GM23338 (cell line): Measurements from ENCODE around the gene GPATCH1. TPM values are rescaled to one million over a fixed set of nuclear protein-coding genes. Genes with fewer than 3 reads are reported as not detected.
"Not testable (repeated sequence)": the region's sequence is repeated elsewhere in the genome, so short reads cannot be mapped to it uniquely, and the experiment has no call there.

Experiments
- ATAC-seq: fragments of 200-7000 bp; cut with Tn5 transposase; 3 replicates; pipeline ENCODE4 v1.9.1; 2020
- DNase-seq: peaks from one replicate; pipeline ENCODE4 v3.0.0-alpha.2; 2015; ENCODE audit warnings: low spot score
- H2AFZ ChIP-seq: fragments of 200-600 bp; sonication (generic); 2 replicates; pipeline ENCODE4 v1.8.0; 2016; ENCODE audit warnings: antibody characterized with exemption, mild to moderate bottlenecking, moderate library complexity
- H3F3A ChIP-seq: fragments of 200-600 bp; sonication (generic); replicated peaks from 2 replicates; pipeline ENCODE4 v1.8.0; 2017; ENCODE audit warnings: antibody characterized with exemption, mixed run types, low read depth
- H3K27ac ChIP-seq: fragments of 200-600 bp; sonication (generic); 2 replicates; pipeline ENCODE4 v1.6.1; 2016; ENCODE audit warnings: low read depth
- H3K27me3 ChIP-seq: fragments of 200-600 bp; sonication (generic); 2 replicates; pipeline ENCODE4 v1.8.0; 2016; ENCODE audit warnings: mild to moderate bottlenecking, mixed run types, moderate library complexity; ENCODE audit not compliant: insufficient read depth
- H3K36me3 ChIP-seq: fragments of 200-600 bp; sonication (generic); 2 replicates; pipeline ENCODE4 v1.8.0; 2016; ENCODE audit warnings: mild to moderate bottlenecking; ENCODE audit not compliant: insufficient read depth
- H3K4me1 ChIP-seq: fragments of 200-600 bp; sonication (generic); 2 replicates; pipeline ENCODE4 v1.8.0; 2016; ENCODE audit warnings: mild to moderate bottlenecking, moderate library complexity; ENCODE audit not compliant: insufficient read depth
- H3K4me2 ChIP-seq: fragments of 200-600 bp; sonication (generic); 2 replicates; pipeline ENCODE4 v1.7.1; 2017; ENCODE audit warnings: mixed run types
- H3K4me3 ChIP-seq: fragments of 200-600 bp; sonication (generic); 2 replicates; pipeline ENCODE4 v1.6.1; 2016; ENCODE audit warnings: mixed run types
- H3K79me2 ChIP-seq: fragments of 200-600 bp; sonication (generic); replicated peaks from 2 replicates; pipeline ENCODE4 v1.8.0; 2017; ENCODE audit warnings: mild to moderate bottlenecking; ENCODE audit not compliant: insufficient read depth
- H3K9me2 ChIP-seq: fragments of 200-600 bp; sonication (generic); 2 replicates; pipeline ENCODE4 v1.8.0; 2017; ENCODE audit not compliant: insufficient read depth
- H4K20me1 ChIP-seq: fragments of 200-600 bp; sonication (generic); replicated peaks from 2 replicates; pipeline ENCODE4 v1.8.0; 2017; ENCODE audit warnings: mild to moderate bottlenecking; ENCODE audit not compliant: insufficient read depth
- H3K27ac Mint-ChIP-seq: 2 replicates; pipeline ENCODE4 v1.8.0; 2020; ENCODE audit warnings: inconsistent platforms, mild to moderate bottlenecking, moderate library complexity, mixed read lengths
- H3K27me3 Mint-ChIP-seq: 3 replicates; pipeline ENCODE4 v1.8.0; 2022; ENCODE audit warnings: low read depth, mild to moderate bottlenecking, moderate library complexity, mixed read lengths, inconsistent platforms; ENCODE audit not compliant: insufficient read depth, poor library complexity
- H3K36me3 Mint-ChIP-seq: 3 replicates; pipeline ENCODE4 v1.8.0; 2021; ENCODE audit warnings: low read depth, mild to moderate bottlenecking, inconsistent platforms, moderate library complexity, mixed read lengths
- H3K4me1 Mint-ChIP-seq: 3 replicates; pipeline ENCODE4 v1.8.0; 2020; ENCODE audit warnings: mild to moderate bottlenecking, inconsistent platforms, mixed read lengths
- H3K4me3 Mint-ChIP-seq: 3 replicates; pipeline ENCODE4 v1.8.0; 2021; ENCODE audit warnings: moderate library complexity, mild to moderate bottlenecking, inconsistent platforms, mixed read lengths
- H3K9me3 Mint-ChIP-seq: 3 replicates; pipeline ENCODE4 v1.8.0; 2020; ENCODE audit warnings: moderate library complexity, mild to moderate bottlenecking, inconsistent platforms, mixed read lengths
- CTCF ChIP-seq, 2 experiments: fragments of 200-600 bp in 1 of 2; sonication (generic) in 1 of 2; conservative IDR thresholded peaks; 2 replicates each; pipeline versions ENCODE4 v1.5.1 to v1.6.1; 2016 to 2017; ENCODE audit warnings: antibody characterized with exemption in 2 of 2, low read depth in 2 of 2, mild to moderate bottlenecking in 2 of 2, moderate library complexity in 1 of 2
- ETS1 ChIP-seq: IDR thresholded peaks from 2 replicates; pipeline ENCODE4 v1.6.1; 2016; ENCODE audit warnings: antibody characterized with exemption
- EZH2phosphoT487 ChIP-seq: fragments of 200-600 bp; sonication (generic); IDR thresholded peaks from one replicate; pipeline ENCODE4 v1.8.1; 2018; ENCODE audit warnings: antibody characterized with exemption; ENCODE audit not compliant: unreplicated experiment
- JUNB ChIP-seq: IDR thresholded peaks from one replicate; pipeline ENCODE4 v1.6.1; 2016; ENCODE audit warnings: antibody characterized with exemption; ENCODE audit not compliant: unreplicated experiment
- NANOG ChIP-seq: IDR thresholded peaks from 2 replicates; pipeline ENCODE4 v1.6.1; 2016; ENCODE audit warnings: antibody characterized with exemption, borderline replicate concordance
- POLR2AphosphoS5 ChIP-seq: IDR thresholded peaks from 2 replicates; pipeline ENCODE4 v1.6.1; 2016; ENCODE audit warnings: antibody characterized with exemption, low read depth
- STAT1 ChIP-seq: IDR thresholded peaks from one replicate; pipeline ENCODE4 v1.6.1; 2016; ENCODE audit warnings: antibody characterized with exemption; ENCODE audit not compliant: unreplicated experiment
- ZNF114 ChIP-seq: fragments of 250-450 bp; sonication (Bioruptor Pico); IDR thresholded peaks from 2 replicates; pipeline ENCODE4 v1.5.0; 2020; ENCODE audit warnings: mild to moderate bottlenecking, moderate library complexity
- ZNF331 ChIP-seq: fragments of 250-450 bp; sonication (Bioruptor Pico); IDR thresholded peaks from 2 replicates; pipeline ENCODE4 v1.5.0; 2020; ENCODE audit warnings: low read depth, mild to moderate bottlenecking, moderate library complexity
- polyA plus RNA-seq: library from polyadenylated mRNA; unstranded; fragments of >200 nt; fragmentation: Nextera tagmentation; extraction: Ambion mirVana; gene quantifications from 2 replicates; pipeline ENCODE4 v1.2.1, GENCODE V29; 2016
- total RNA-seq: library from RNA; depleted of rRNA; stranded (reverse); fragments of >200 nt; shearing (Covaris generic); gene quantifications from 2 replicates; pipeline ENCODE4 v1.2.3, GENCODE V29; 2014

GPATCH1 gene
- total and polyA plus RNA-seq, 2 experiments from 2014 or later, result 12.0 to 13.6 TPM

- no peak overlapping the region for H3K4me2 ChIP-seq
- H2AFZ ChIP-seq, result no peak overlapping the region
- ATAC-seq (no peak), DNase-seq (no peak)
- H3K27me3 ChIP-seq, result no peaks in the 10 kb centered on the region
- no peaks in the 10 kb centered on the region for H3K79me2 ChIP-seq
- H3K9me2 ChIP-seq, result no peaks in the 10 kb centered on the region
- Mint-ChIP-seq H3K4me1 (no peaks in the 10 kb centered on the region), H3K27ac (no peak overlapping the region), H3K9me3 (no peaks in the 10 kb centered on the region), H3K27me3 (peaks cover 4% of the 10 kb centered on the region), H3K36me3 (peaks cover 34% of the 10 kb centered on the region), H3K4me3 (no peak overlapping the region)
- peaks cover 3% of the 10 kb centered on the region; the same call in 1 of the 2 replicates for H3K36me3 ChIP-seq
- H3K27ac ChIP-seq, result no peak overlapping the region
- H3F3A ChIP-seq, result no peaks in the 10 kb centered on the region; the same call in 1 of the 2 replicates
- H4K20me1 ChIP-seq, result no peaks in the 10 kb centered on the region
- H3K4me1 ChIP-seq, result no peaks in the 10 kb centered on the region
- TF ChIP-seq ZNF331 (CRISPR knock-in tag) (no peak), ZNF114 (no peak), POLR2AphosphoS5 (no peak), STAT1 (no peak), NANOG (no peak), CTCF (conservative IDR thresholded peaks at IDR 0.05; ENCODE audit: low read depth in 2 of 2) (no peak), EZH2phosphoT487 (no peak), ETS1 (no peak), JUNB (no peak)
- H3K4me3 ChIP-seq, result no peak overlapping the region
Observed at GRCh38 chr19:33124207-33125098, 43.5 kb downstream of the GPATCH1 start.

GRCh38 chr19:33125929-33126388 is 45.0 kb downstream of the GPATCH1 start:
- Mint-ChIP-seq H3K4me1 (no peaks in the 10 kb centered on the region), H3K36me3 (peaks cover 39% of the 10 kb centered on the region), H3K4me3 (no peak overlapping the region), H3K27ac (no peak overlapping the region), H3K9me3 (no peaks in the 10 kb centered on the region; the same call in 2 of the 3 replicates), H3K27me3 (peaks cover 6% of the 10 kb centered on the region)
- no peaks in the 10 kb centered on the region for H3K4me1 ChIP-seq
- peaks cover 3% of the 10 kb centered on the region; the same call in 1 of the 2 replicates for H3K36me3 ChIP-seq
- H3K9me2 ChIP-seq, result no peaks in the 10 kb centered on the region
- no peaks in the 10 kb centered on the region for H4K20me1 ChIP-seq
- no peak overlapping the region for H3K4me3 ChIP-seq
- DNase-seq (peak; percentile 82), ATAC-seq (peak; percentile 90)
- H3K4me2 ChIP-seq, result no peak overlapping the region
- no peaks in the 10 kb centered on the region for H3K79me2 ChIP-seq
- H3F3A ChIP-seq, result no peaks in the 10 kb centered on the region; the same call in 1 of the 2 replicates
- no peak overlapping the region for H2AFZ ChIP-seq
- no peak overlapping the region for H3K27ac ChIP-seq
- TF ChIP-seq STAT1, result no peak
- no peak for TF ChIP-seq JUNB
- TF ChIP-seq NANOG, result no peak
- no peak for TF ChIP-seq ZNF114
- TF ChIP-seq CTCF (conservative IDR thresholded peaks at IDR 0.05; ENCODE audit: low read depth in 2 of 2), result peak; percentile 80 to 84
- TF ChIP-seq POLR2AphosphoS5, result no peak
- H3K27me3 ChIP-seq, result no peaks in the 10 kb centered on the region

- ATAC-seq, H3K79me2 ChIP-seq, H3K27ac ChIP-seq, H3K4me2 ChIP-seq, H3K4me3 ChIP-seq, H3K27me3 ChIP-seq, H3K9me3 Mint-ChIP-seq, H3F3A ChIP-seq, DNase-seq, H3K36me3 ChIP-seq, H3K4me1 ChIP-seq, H2AFZ ChIP-seq, H3K27me3 Mint-ChIP-seq, H3K4me1 Mint-ChIP-seq, H3K27ac Mint-ChIP-seq, H3K9me2 ChIP-seq, H3K4me3 Mint-ChIP-seq, H4K20me1 ChIP-seq: not testable (repeated sequence)
- H3K36me3 Mint-ChIP-seq, result peaks cover 36% of the 10 kb centered on the region
Observed at GRCh38 chr19:33126712-33127111, 45.7 kb downstream of the GPATCH1 start.
